Gastroesophageal sphincter (tissue), 4 donors: ENCODE measurements around the gene PUDP. TPM values are rescaled to one million over a fixed set of nuclear protein-coding genes. Genes with fewer than 3 reads are reported as not detected.

Experiments used
- ATAC-seq: fragments of 150-250 bp; one replicate; pipeline ENCODE4 v1.9.1; 2016; ENCODE audit warnings: mild to moderate bottlenecking, moderate library complexity
- H3K27ac ChIP-seq, 4 donors: fragments of 200-600 bp; sonication (generic) in 3 of 4; 1 replicate in 3 of 4; 2 replicates in 1 of 4; pipeline ENCODE4 v1.5.1; 2016 to 2019
- H3K27me3 ChIP-seq: fragments of 200-600 bp; sonication (generic); one replicate; pipeline ENCODE4 v1.5.1; 2019
- H3K36me3 ChIP-seq, 2 donors: fragments of 200-600 bp; sonication (generic); one replicate each; pipeline ENCODE4 v1.5.1; 2019; ENCODE audit warnings: control low read depth in 1 of 2
- H3K4me1 ChIP-seq, 3 donors: fragments of 200-600 bp; sonication (generic); 1 replicate in 2 of 3; 2 replicates in 1 of 3; pipeline ENCODE4 v1.5.1; 2016 to 2019; ENCODE audit warnings: control low read depth in 2 of 3
- H3K4me3 ChIP-seq, 2 donors: fragments of 200-600 bp; sonication (generic); one replicate each; pipeline ENCODE4 v1.5.1; 2019; ENCODE audit warnings: mild to moderate bottlenecking in 1 of 2, moderate library complexity in 1 of 2
- H3K9me3 ChIP-seq, 3 donors: fragments of 200-600 bp; sonication (generic); one replicate each; pipeline ENCODE4 v1.5.1; 2017 to 2019; ENCODE audit warnings: control low read depth in 2 of 3
- CTCF ChIP-seq, 4 experiments: fragments of 200-600 bp in 2 of 4; fragments of 450-650 bp in 2 of 4; sonication (generic) in 1 of 4; IDR thresholded peaks; one replicate each; pipeline ENCODE4 v1.5.1; 2017 to 2019; ENCODE audit warnings: antibody characterized with exemption in 4 of 4, mild to moderate bottlenecking in 2 of 4, moderate library complexity in 2 of 4
- EP300 ChIP-seq: sonication (generic); formaldehyde crosslinking; IDR thresholded peaks from one replicate; pipeline ENCODE4 v1.6.1; 2017; ENCODE audit warnings: antibody characterized with exemption, mild to moderate bottlenecking
- POLR2A ChIP-seq, 2 donors: fragments of 450-650 bp; IDR thresholded peaks; one replicate each; pipeline ENCODE4 v1.6.1; 2017; ENCODE audit warnings: antibody characterized with exemption in 2 of 2, mild to moderate bottlenecking in 2 of 2, moderate library complexity in 1 of 2
- POLR2AphosphoS5 ChIP-seq: sonication (generic); formaldehyde crosslinking; IDR thresholded peaks from one replicate; pipeline ENCODE4 v1.6.1; 2017; ENCODE audit warnings: antibody characterized with exemption
- WGBS, 2 donors: methylation state at CpG; one replicate each; pipeline ENCODE4 v1.1.5; 2018; ENCODE audit warnings: low coverage in 1 of 2; 5-methylcytosine and 5-hydroxymethylcytosine counted together
- total RNA-seq, 4 donors: library from RNA; depleted of rRNA; stranded (reverse); fragments of >200 nt; gene quantifications; one replicate each; pipeline ENCODE4 v1.1.0, GENCODE V29; 2016

PUDP gene
- total RNA-seq, 4 donors from 2014 or later, result 4.8 to 10.5 (median 8.1) TPM

- no peak for ATAC-seq
Observed at GRCh38 chrX:7156879-7157278, 8.9 kb upstream of the PUDP start.

GRCh38 chrX:7155163-7155562 is 7.2 kb upstream of the PUDP start:
- no peak for ATAC-seq
- no peaks in the 10 kb centered on the region for H3K27me3 ChIP-seq
- no peak overlapping the region for H3K27ac ChIP-seq
- H3K36me3 ChIP-seq, result no peaks in the 10 kb centered on the region
- TF ChIP-seq CTCF (IDR thresholded peaks at IDR 0.05) (no peak), POLR2AphosphoS5 (no peak), EP300 (no peak)
- no peaks in the 10 kb centered on the region for H3K4me1 ChIP-seq
- WGBS, 2 donors, result 91 to 100% methylated on average over 1 of the region's 1 CpG
- no peaks in the 10 kb centered on the region for H3K9me3 ChIP-seq
- H3K4me3 ChIP-seq, result no peak overlapping the region

More at GRCh38 chrX:7156879-7157278, 8.9 kb upstream of the PUDP start:
- Histone ChIP-seq H3K9me3 (no peaks in the 10 kb centered on the region), H3K4me1 (no peaks in the 10 kb centered on the region), H3K27me3 (no peaks in the 10 kb centered on the region), H3K27ac (no peak overlapping the region), H3K4me3 (no peak overlapping the region), H3K36me3 (no peaks in the 10 kb centered on the region)
- TF ChIP-seq CTCF (IDR thresholded peaks at IDR 0.05), result no peak
- no peak for TF ChIP-seq POLR2A (IDR thresholded peaks at IDR 0.05)
- TF ChIP-seq POLR2AphosphoS5, result no peak
- TF ChIP-seq EP300, result no peak
- WGBS, 2 donors, result 93% methylated on average over 2 of the region's 3 CpGs; no CpG with 5 or more reads in 1 of the 2 donors

- WGBS, 2 donors, result 36 to 40% methylated on average over 1 to 5 of the region's 7 CpGs
- TF ChIP-seq POLR2A (IDR thresholded peaks at IDR 0.05) (no peak), CTCF (IDR thresholded peaks at IDR 0.05) (no peak), POLR2AphosphoS5 (no peak), EP300 (no peak)
- no peak overlapping the region for H3K27ac ChIP-seq
- no peak overlapping the region for H3K4me3 ChIP-seq
- H3K27me3 ChIP-seq, result no peaks in the 10 kb centered on the region
- H3K36me3 ChIP-seq, result no peaks in the 10 kb centered on the region
- no peaks in the 10 kb centered on the region for H3K9me3 ChIP-seq
- no peaks in the 10 kb centered on the region for H3K4me1 ChIP-seq
- no peak for ATAC-seq
Observed at GRCh38 chrX:7154041-7154597, 6.2 kb upstream of the PUDP start.

GRCh38 chrX:7153231-7153630 is 5.3 kb upstream of the PUDP start:
- no peaks in the 10 kb centered on the region for H3K36me3 ChIP-seq
- no peak for TF ChIP-seq EP300
- TF ChIP-seq POLR2A (IDR thresholded peaks at IDR 0.05), result no peak
- TF ChIP-seq POLR2AphosphoS5, result no peak
- no peak for TF ChIP-seq CTCF (IDR thresholded peaks at IDR 0.05)
- WGBS, 2 donors, result 58 to 70% methylated on average over 2 of the region's 2 CpGs
- no peak for ATAC-seq
- H3K9me3 ChIP-seq, result no peaks in the 10 kb centered on the region
- no peak overlapping the region for H3K4me3 ChIP-seq
- no peak overlapping the region for H3K27ac ChIP-seq
- no peaks in the 10 kb centered on the region for H3K4me1 ChIP-seq
- no peaks in the 10 kb centered on the region for H3K27me3 ChIP-seq

GRCh38 chrX:7149411-7149810 is 1.5 kb upstream of the PUDP start:
- Histone ChIP-seq H3K36me3 (no peaks in the 10 kb centered on the region), H3K4me3 (no peak overlapping the region), H3K27me3 (no peaks in the 10 kb centered on the region), H3K4me1 (peaks cover 0 to 6% (median 4%) of the 10 kb centered on the region in 3 donors), H3K9me3 (no peaks in the 10 kb centered on the region), H3K27ac (no peak overlapping the region)
- 84% methylated on average over 5 of the region's 5 CpGs; no CpG with 5 or more reads in 1 of the 2 donors for WGBS, 2 donors
- TF ChIP-seq POLR2AphosphoS5 (no peak), CTCF (IDR thresholded peaks at IDR 0.05) (no peak), EP300 (no peak)
- no peak for ATAC-seq
